Colon (tissue), 2 donors: ENCODE data around the gene GNAS.

Experiments
- FAIRE-seq: peaks from 2 replicates; lab custom pipeline; 2012; peaks lifted over from hg19 to GRCh38; lab: Jason Lieb, UNC
- donor health status: control.
- donor health status: control.

Gene GNAS

DNA sequence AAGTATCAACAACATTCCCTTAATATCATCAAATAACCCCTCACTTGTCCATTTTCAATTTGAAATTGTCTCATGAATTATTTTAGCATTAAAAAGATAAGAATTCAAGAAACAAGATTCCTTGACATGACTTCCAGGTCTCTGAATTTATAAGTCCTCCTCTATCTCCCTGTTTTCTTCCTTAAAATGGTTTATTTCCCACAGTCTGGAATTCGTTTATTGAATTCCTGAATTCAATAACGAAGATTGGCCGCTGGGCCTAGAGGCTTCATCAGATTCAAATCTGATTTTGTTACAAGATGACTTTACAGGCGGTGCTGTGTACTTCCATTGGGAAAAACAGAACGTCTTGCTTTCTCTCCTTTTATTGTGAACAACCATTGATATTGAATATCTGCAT is 79.7 kb downstream of the GNAS start:
- FAIRE-seq, result no peak

DNA sequence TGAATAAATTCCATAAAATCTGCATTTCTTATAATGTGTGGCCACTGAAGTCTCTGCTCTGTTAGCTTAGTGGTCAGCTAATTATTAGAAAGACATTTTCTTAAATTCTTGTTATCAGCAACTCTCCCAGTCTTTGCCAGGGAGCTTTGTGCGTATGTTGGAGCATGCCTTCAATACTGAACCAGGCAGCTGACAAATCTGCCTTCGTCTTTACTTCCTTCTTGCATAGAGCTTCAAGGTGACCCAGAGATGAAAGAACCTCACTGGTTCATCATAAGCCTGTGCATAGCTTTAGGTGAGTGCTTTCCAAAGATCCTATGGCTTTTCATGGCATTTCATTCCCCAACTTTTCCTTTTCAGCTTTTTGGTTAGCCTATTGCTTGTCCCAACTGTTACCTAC is 85.6 kb downstream of the GNAS start:
- no peak for FAIRE-seq

DNA sequence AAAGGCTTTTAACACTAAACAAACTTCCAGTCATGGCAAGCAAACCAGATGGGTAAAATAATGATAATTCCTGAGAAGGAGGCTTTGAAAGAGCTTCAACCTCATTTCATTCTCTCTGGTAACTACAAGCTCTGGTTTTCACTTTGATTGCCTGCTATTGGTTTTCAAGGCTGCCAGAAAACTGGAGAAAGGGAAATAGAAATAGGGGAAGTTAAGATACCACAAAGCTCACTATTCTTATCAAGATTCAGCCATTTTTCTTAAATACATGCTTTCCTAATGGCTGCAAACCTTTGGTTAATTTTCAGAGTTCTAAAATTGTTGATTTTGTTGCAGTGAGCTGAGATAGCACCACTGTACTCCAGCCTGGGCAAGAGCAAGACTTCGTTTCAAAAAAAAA is 86.0 kb downstream of the GNAS start:
- no peak for FAIRE-seq

DNA sequence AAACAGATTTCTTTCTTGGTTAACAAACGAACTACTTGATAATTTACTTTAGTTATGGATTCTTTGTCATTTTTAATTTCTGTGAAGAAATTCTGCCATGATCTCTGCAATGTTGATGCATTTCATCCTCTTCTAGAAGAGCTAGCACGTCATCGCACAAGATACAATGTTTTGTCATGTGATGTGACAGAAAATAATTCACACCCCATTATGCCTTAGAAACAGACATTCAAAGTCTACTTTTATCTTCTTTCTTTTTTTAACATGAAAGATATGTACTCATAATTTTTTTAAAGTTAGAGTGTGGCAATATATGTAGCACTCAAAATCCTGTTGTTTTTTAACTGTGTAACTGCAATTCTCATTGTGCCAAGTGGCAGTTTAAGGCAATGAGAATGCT is 89.0 kb downstream of the GNAS start:
- FAIRE-seq, result no peak

DNA sequence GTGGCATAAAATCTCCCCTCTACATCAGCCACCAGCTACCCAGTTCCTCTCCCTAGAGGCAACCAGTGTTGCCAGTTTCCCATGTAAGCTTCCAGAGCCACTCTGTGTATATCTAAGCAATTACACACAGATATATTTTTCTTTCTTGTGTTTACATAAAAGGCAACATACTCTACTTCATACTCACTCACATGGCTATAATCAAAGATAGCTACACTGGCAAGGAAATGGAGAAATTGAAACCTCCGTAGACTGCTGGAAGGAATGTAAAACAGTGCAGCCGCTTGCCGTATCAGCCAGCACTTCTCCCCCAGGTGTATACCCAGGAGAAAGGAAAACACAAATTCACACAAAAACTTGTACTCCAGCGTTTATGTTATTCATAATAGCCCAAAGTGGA is 90.0 kb downstream of the GNAS start:
- FAIRE-seq, result no peak

DNA sequence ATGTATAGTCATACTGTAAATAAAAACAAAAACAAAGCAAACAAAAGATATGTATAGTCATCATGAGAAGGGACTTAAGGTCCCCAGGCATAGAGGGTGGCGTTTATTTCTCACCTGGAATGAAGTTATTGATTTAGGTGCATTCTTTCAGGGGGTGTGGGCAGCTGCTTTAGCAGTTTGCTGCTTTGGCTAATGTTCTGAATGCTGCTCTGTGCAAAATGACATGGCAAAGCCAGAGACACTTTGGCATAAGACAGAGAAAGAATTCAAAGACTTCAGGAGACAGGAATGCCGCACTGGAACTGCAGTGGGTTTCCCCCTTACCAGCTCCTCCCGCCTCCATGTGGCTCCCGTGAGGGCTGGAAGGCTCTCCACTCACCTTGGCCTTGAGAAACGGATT is 92.1 kb downstream of the GNAS start:
- no peak for FAIRE-seq

DNA sequence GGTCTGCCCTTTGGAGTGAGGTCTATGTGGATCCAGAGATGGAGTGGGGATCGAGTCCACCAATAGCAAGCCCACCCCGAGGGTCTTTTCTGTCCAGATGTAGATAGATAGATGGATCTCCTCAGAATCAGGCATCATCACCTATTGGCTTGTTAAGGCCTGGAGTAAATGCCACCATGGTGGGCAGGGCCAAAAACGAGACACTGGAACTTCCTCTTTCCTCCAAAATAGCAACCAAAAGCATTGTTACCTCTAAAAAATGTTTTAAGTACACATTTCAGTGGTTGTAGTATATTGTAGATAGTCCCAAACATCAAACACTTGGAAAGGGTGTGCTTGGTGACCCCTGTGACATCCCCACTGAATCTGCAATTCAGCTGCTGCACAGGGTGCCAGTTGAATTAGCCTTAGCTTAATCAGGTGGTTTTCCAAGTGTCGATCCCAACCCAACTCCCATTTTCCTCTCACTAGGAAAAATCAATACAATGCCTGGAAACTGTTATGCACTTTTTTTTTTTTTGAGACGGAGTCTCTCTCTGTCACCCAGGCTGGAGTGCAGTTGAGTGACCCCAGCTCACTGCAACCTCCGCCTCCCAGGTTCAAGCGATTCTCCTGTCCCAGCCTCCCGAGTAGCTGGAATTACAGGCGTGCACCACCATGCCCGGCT is 93.6 kb downstream of the GNAS start:
- no peak for FAIRE-seq

DNA sequence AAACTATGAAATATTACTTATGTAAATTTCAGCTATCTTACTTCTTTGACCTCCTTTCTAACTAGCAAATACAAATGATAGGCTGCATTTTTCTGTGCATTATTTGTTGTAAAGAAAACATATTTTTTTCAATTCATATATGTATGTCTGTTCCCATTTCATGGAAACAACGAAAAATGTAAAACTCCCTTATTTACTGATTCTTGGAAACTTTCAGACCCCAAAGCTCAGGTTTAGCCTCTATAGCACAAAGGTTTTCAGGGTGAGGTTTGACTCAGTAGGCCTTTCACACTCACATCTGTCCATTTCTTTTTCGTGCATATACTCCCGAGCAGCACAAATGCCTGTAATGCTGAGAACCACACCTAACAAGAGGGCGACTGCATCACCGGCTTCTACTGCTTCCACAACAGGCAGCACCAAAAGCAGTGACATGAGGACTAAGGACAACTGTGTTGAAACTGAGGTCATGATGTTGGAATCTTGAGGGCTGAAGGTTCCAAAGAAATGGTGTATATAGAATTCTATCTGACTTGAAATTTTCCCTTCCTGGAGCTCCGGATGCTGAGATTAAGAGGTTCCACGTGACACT is 95.4 kb downstream of the GNAS start:
- FAIRE-seq, result peak; percentile 47

DNA sequence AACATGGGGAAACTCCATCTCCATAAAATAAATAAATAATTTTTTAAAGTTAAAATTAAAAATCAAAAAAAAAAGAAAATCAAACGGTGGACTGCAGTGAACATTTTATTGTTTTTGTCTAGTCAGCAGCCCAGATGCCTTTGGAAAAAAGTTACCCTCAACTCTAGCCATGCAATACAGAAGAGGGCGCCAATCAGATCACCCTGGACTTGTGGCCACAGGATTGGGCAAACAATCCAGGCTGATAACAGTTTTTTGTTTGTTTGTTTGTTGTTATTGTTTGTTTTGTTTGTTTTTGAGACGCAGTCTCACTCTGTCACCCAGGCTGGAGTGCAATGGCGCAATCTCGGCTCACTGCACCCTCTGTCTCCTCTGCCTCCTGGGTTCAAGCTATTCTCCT is 98.1 kb downstream of the GNAS start:
- FAIRE-seq, result no peak

DNA sequence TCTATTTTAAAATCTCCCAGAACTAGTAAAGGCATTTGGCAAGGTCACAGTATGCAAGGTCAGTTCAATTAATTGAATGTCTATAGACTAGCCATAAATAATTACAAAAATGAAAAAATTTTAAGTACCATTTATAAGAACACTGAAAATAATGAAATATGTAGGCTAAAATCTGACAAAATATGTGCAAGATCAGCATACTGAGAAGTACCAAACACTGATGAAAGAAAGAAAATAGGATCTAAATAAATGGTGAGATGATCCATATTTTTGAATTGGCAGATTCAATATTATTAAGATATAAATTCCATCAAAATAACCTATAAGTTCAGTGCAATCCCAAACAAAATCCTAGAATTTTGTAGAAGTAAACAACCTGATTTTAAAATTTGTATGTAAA is 100.5 kb downstream of the GNAS start:
- FAIRE-seq, result no peak

DNA sequence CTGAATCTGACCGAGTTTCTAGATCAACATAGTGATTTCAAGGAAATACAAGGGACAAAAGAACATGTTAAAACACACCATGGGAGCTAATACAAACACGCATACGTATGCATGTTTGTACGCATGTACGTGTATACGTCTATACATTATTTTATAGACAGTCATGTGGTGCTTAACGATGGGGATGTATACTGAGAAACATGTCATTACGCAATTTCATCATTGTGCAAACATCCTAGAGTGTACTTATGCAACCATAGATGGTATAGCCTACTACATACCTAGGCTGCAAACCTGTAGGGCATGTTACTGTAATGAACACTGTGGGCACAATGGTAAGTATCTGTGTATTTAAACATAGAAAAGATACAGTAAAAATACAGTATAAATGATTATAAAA is 103.6 kb downstream of the GNAS start:
- FAIRE-seq, result no peak

DNA sequence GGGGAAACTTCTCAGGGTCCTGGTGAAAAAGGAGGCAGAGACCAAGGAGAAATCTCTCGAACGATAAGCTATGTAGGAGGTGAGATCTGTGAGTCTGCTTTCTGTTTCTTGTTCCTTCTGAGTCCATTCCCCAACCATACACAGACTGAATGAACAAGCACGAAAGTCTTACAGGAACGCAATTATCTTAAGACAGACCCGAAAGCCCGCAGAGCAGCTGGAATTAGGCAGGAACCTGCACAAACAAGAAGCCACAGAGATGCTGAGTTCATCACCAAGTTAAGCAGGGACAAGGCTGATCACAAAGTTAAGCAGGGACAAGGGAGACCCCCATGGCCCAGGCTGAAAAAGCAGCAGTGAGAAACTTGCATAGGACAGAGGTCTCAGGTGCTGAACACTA is 107.1 kb downstream of the GNAS start:
- no peak for FAIRE-seq
